Epithelial cell of proximal tubule (primary cell): ENCODE measurements around the gene CPLX1. TPM values are rescaled to one million over a fixed set of nuclear protein-coding genes. Genes with fewer than 3 reads are reported as not detected.

Experiments used
- DNase-seq: peaks from one replicate; pipeline ENCODE4 v3.0.0-alpha.2; 2011; ENCODE audit warnings: low read depth
- H3K4me3 ChIP-seq: 2 replicates; pipeline ENCODE4 v1.5.1; 2011; ENCODE audit warnings: low read depth, mild to moderate bottlenecking, low read length
- CTCF ChIP-seq: conservative IDR thresholded peaks from 2 replicates; pipeline ENCODE4 v1.5.1; 2012; ENCODE audit warnings: low read depth, mild to moderate bottlenecking, low read length
- total RNA-seq: library from RNA; depleted of rRNA; stranded (reverse); fragments of >200 nt; gene quantifications from 2 replicates; pipeline ENCODE4 v1.2.3, GENCODE V29; 2015

Gene CPLX1
- total RNA-seq, 1 donor from 2014 or later: 0.81 TPM

GRCh38 chr4:792626-793092, 33.3 kb downstream of the CPLX1 start:
- no peak for DNase-seq
- no peak overlapping the region for H3K4me3 ChIP-seq
- TF ChIP-seq CTCF: no peak

GRCh38 chr4:791898-792625, 33.9 kb downstream of the CPLX1 start:
- H3K4me3 ChIP-seq: no peak overlapping the region
- TF ChIP-seq CTCF: peak; percentile 1
- DNase-seq: no peak

GRCh38 chr4:791252-791897, 34.6 kb downstream of the CPLX1 start:
- no peak for DNase-seq
- no peak for TF ChIP-seq CTCF
- H3K4me3 ChIP-seq: no peak overlapping the region

GRCh38 chr4:790466-790820, 35.5 kb downstream of the CPLX1 start:
- no peak overlapping the region for H3K4me3 ChIP-seq
- no peak for TF ChIP-seq CTCF
- no peak for DNase-seq

DNA sequence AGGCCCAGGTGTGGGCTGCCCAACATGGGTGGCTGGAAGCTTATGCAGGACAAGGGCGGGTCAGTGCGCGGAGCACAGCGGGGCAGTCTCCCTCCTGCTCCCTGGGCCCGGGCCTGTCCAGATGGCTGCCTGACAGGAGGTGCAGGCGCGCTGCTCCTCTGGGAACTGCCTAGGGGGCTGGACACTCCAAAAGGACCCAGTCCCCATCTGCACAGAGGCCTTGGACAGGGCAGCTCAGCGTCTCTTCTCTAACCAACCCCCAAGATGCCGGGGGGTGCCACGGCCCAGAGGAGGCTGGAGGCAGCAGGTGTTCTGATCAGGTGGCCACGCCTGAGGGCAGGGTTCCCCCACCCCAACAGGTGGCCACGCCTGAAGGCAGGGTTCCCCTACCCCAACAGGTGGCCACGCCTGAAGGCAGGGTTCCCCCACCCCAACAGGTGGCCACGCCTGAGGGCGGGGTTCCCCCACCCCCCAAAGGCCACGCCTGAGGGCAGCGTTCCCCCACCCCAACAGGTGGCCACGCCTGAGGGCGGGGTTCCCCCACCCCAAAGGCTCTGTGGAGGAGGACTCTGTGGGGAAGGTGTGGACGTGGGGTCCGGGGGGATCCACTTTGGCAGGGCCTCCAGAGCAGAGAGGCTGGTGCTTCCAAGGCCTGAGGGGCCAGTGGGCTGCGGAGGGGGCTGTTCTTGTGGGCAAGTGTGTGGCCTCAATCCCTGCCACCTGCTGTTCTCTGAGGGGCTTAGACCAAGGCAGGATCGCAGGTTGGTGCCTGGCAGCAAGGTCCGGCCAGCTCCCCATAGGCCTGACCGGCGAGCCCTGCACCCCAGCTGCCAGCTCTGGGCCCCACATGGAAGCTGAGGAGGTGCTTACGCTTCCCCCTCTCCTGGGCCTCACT, 36.1 kb downstream of the CPLX1 start:
- no peak for DNase-seq
- TF ChIP-seq CTCF: no peak
- no peak overlapping the region for H3K4me3 ChIP-seq

GRCh38 chr4:788636-789297, 37.2 kb downstream of the CPLX1 start:
- H3K4me3 ChIP-seq: no peak overlapping the region
- no peak for TF ChIP-seq CTCF
- DNase-seq: no peak
